SH-SY5Y (cell line): Measurements from ENCODE around the gene RBM38.

Experiments used
- GATA2 ChIP-seq: IDR thresholded peaks from 2 replicates; pipeline ENCODE4 v1.6.1; 2011; ENCODE audit warnings: mild to moderate bottlenecking, low read depth, low read length
- GATA3 ChIP-seq: IDR thresholded peaks from 2 replicates; pipeline ENCODE4 v1.6.1; 2011; ENCODE audit warnings: low read depth, mild to moderate bottlenecking, low read length, moderate library complexity

- TF ChIP-seq GATA3 (no peak), GATA2 (no peak)
Observed at GRCh38 chr20:57386762-57387161, 4.4 kb upstream of the RBM38 start.
